Measurements from ENCODE around the gene TRPM7.

TRPM7 gene

DNA sequence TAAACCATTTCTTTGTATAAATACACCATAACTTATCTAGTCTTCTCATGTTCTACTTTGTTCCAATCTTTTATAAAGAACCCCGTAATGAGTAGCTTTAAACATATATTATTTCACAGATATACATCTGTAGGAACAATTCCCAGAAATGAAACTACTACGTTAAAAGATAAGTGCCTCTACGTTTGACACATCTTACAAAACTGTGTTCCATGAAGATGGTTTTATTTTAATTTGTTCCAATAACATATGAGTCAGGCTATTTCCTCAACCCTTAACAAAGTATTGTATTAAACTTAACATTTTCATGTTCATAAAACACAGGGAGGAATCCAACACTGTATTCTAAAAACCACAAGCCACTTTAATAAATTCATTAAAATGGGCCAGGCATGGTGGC is 52.9 kb downstream of the TRPM7 start:
- no peak overlapping the region for H3K4me3 ChIP-seq (replicated peaks; ENCODE audit: insufficient read depth, low read length)

GRCh38 chr15:50628421-50628820 is 58.2 kb downstream of the TRPM7 start:
- TF ChIP-seq POLR2AphosphoS5 (IDR thresholded peaks at IDR 0.05; ENCODE audit: low read depth) (no peak), GABPA (IDR thresholded peaks at IDR 0.05; ENCODE audit: low read depth) (no peak), CTCF (IDR thresholded peaks at IDR 0.05; ENCODE audit: insufficient read depth, low read length) (no peak), SPI1 (IDR thresholded peaks at IDR 0.05; ENCODE audit: borderline replicate concordance, low read depth) (no peak)
- TF ChIP-seq, protein P1, sequence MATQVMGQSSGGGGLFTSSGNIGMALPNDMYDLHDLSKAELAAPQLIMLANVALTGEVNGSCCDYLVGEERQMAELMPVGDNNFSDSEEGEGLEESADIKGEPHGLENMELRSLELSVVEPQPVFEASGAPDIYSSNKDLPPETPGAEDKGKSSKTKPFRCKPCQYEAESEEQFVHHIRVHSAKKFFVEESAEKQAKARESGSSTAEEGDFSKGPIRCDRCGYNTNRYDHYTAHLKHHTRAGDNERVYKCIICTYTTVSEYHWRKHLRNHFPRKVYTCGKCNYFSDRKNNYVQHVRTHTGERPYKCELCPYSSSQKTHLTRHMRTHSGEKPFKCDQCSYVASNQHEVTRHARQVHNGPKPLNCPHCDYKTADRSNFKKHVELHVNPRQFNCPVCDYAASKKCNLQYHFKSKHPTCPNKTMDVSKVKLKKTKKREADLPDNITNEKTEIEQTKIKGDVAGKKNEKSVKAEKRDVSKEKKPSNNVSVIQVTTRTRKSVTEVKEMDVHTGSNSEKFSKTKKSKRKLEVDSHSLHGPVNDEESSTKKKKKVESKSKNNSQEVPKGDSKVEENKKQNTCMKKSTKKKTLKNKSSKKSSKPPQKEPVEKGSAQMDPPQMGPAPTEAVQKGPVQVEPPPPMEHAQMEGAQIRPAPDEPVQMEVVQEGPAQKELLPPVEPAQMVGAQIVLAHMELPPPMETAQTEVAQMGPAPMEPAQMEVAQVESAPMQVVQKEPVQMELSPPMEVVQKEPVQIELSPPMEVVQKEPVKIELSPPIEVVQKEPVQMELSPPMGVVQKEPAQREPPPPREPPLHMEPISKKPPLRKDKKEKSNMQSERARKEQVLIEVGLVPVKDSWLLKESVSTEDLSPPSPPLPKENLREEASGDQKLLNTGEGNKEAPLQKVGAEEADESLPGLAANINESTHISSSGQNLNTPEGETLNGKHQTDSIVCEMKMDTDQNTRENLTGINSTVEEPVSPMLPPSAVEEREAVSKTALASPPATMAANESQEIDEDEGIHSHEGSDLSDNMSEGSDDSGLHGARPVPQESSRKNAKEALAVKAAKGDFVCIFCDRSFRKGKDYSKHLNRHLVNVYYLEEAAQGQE (IDR thresholded peaks at IDR 0.05; ENCODE audit: insufficient replicate concordance, low read depth), result no peak
- no peak for DNase-seq (ENCODE audit: low read depth in 1 of 2, low spot score in 1 of 2)
- H3K27me3 ChIP-seq (ENCODE audit: insufficient read depth, poor library complexity, severe bottlenecking), result no peaks in the 10 kb centered on the region
- H3K27ac ChIP-seq (replicated peaks), result no peak overlapping the region
- H3K4me3 ChIP-seq (replicated peaks; ENCODE audit: insufficient read depth, low read length), result no peak overlapping the region

More for the DNA sequence above, 52.9 kb downstream of the TRPM7 start:
- no peak for TF ChIP-seq CTCF (IDR thresholded peaks at IDR 0.05; ENCODE audit: insufficient read depth, low read length)
- TF ChIP-seq GABPA (IDR thresholded peaks at IDR 0.05; ENCODE audit: low read depth), result no peak
- no peak for TF ChIP-seq POLR2AphosphoS5 (IDR thresholded peaks at IDR 0.05; ENCODE audit: low read depth)
- no peak for TF ChIP-seq SPI1 (IDR thresholded peaks at IDR 0.05; ENCODE audit: borderline replicate concordance, low read depth)
- TF ChIP-seq, protein P1 (IDR thresholded peaks at IDR 0.05; ENCODE audit: insufficient replicate concordance, low read depth), result no peak
- no peak overlapping the region for H3K27ac ChIP-seq (replicated peaks)
- H3K27me3 ChIP-seq (ENCODE audit: insufficient read depth, poor library complexity, severe bottlenecking), result no peaks in the 10 kb centered on the region
- DNase-seq (ENCODE audit: low read depth in 1 of 2, low spot score in 1 of 2), result no peak

- no peak for DNase-seq (ENCODE audit: low read depth in 1 of 2, low spot score in 1 of 2)
- no peak for TF ChIP-seq CTCF (IDR thresholded peaks at IDR 0.05; ENCODE audit: insufficient read depth, low read length)
- no peak for TF ChIP-seq SPI1 (IDR thresholded peaks at IDR 0.05; ENCODE audit: borderline replicate concordance, low read depth)
- TF ChIP-seq POLR2AphosphoS5 (IDR thresholded peaks at IDR 0.05; ENCODE audit: low read depth), result no peak
- no peaks in the 10 kb centered on the region for H3K27me3 ChIP-seq (ENCODE audit: insufficient read depth, poor library complexity, severe bottlenecking)
- no peak overlapping the region for H3K4me3 ChIP-seq (replicated peaks; ENCODE audit: insufficient read depth, low read length)
- H3K27ac ChIP-seq (replicated peaks), result no peak overlapping the region
Observed at GRCh38 chr15:50627351-50628055, 59.1 kb downstream of the TRPM7 start.
